ENCODE measurements around the gene GON7. TPM values are rescaled to one million over a fixed set of nuclear protein-coding genes. Genes with fewer than 3 reads are reported as not detected.

The GON7 gene
- polyA plus RNA-seq, 3 donors, result 4.8 to 24.0 (median 22.7) TPM

DNA sequence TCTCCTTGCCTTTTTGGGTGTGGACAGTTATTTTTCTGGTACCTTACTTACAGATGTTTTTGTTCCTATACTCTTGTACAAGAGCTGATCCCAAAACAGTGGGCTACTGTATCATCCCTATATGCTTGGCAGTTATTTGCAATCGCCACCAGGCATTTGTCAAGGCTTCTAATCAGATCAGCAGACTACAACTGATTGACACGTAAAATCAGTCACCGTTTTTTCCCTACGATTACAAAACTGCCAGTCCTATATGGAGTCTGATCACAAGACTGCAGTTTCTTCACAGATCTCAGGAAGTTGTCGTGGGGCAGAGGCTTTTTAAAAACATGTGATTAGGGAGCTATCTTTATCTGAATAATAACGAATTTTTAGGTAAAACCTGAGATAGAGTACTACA lies 20.4 kb downstream of the GON7 start:
- intact Hi-C loops (cut with micrococcal nuclease), result loop anchor here in 1 of 2 donors (10.0 kb wide), 1 partner anchor 72 kb away; the partner anchor contains the start of gene ITPK1
- Histone ChIP-seq H3K36me3 (replicated peaks in 1 of 2; ENCODE audit: control insufficient read depth in 1 of 2, insufficient read depth in 2 of 2, low read length in 2 of 2) (peaks cover 19 to 45% of the 10 kb centered on the region in 2 donors), H3K9me3 (replicated peaks in 1 of 2; ENCODE audit: control insufficient read depth in 1 of 2, insufficient read depth in 1 of 2, low read length in 2 of 2) (no peaks in the 10 kb centered on the region), H3K79me2 (ENCODE audit: insufficient read depth, low read length) (peaks cover 28% of the 10 kb centered on the region), H3K4me2 (replicated peaks; ENCODE audit: extremely low read depth, low read length, poor library complexity, severe bottlenecking) (no peak overlapping the region), H3K4me1 (ENCODE audit: control insufficient read depth in 1 of 2, insufficient read depth in 2 of 2, low read length in 2 of 2) (peaks cover 26 to 30% of the 10 kb centered on the region in 2 donors), H3K4me3 (replicated peaks in 1 of 3; ENCODE audit: low read depth in 2 of 3, low read length in 3 of 3) (no peak overlapping the region), H3K9ac (ENCODE audit: insufficient read depth, low read length, poor library complexity, severe bottlenecking) (no peak overlapping the region), H3K27me3 (ENCODE audit: control insufficient read depth in 2 of 2, insufficient read depth in 2 of 2, low read length in 2 of 2) (no peaks in the 10 kb centered on the region), H3K27ac (ENCODE audit: low read depth in 1 of 2, low read length in 2 of 2) (peak overlapping the region; percentile 72 to 84), H4K20me1 (ENCODE audit: insufficient read depth, low read length) (peaks cover 15% of the 10 kb centered on the region), H2AFZ (ENCODE audit: insufficient read depth, low read depth, low read length, poor library complexity, severe bottlenecking) (no peak overlapping the region)
- Mint-ChIP-seq H3K27ac (peak overlapping the region; percentile 75 to 98 (median 90)), H3K27me3 (ENCODE audit: low read depth in 3 of 3) (no peaks in the 10 kb centered on the region), H3K4me3 (peak overlapping the region in 1 of 2 donors; percentile 33), H3K36me3 (peaks cover 25 to 45% of the 10 kb centered on the region in 2 donors), H3K9me3 (no peaks in the 10 kb centered on the region), H3K4me1 (peaks cover 31% of the 10 kb centered on the region)
- WGBS (ENCODE audit: insufficient coverage), result 14% methylated on average over 2 of the region's 6 CpGs
- DNase-seq, result peak; percentile 61 to 89 (median 82)
- TF ChIP-seq, protein P1, sequence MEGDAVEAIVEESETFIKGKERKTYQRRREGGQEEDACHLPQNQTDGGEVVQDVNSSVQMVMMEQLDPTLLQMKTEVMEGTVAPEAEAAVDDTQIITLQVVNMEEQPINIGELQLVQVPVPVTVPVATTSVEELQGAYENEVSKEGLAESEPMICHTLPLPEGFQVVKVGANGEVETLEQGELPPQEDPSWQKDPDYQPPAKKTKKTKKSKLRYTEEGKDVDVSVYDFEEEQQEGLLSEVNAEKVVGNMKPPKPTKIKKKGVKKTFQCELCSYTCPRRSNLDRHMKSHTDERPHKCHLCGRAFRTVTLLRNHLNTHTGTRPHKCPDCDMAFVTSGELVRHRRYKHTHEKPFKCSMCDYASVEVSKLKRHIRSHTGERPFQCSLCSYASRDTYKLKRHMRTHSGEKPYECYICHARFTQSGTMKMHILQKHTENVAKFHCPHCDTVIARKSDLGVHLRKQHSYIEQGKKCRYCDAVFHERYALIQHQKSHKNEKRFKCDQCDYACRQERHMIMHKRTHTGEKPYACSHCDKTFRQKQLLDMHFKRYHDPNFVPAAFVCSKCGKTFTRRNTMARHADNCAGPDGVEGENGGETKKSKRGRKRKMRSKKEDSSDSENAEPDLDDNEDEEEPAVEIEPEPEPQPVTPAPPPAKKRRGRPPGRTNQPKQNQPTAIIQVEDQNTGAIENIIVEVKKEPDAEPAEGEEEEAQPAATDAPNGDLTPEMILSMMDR (IDR thresholded peaks at IDR 0.05), result no peak

GRCh38 chr14:93185349-93185720 lies 21.5 kb downstream of the GON7 start:
- Histone ChIP-seq H4K20me1 (ENCODE audit: insufficient read depth, low read length) (peaks cover 15% of the 10 kb centered on the region), H2AFZ (ENCODE audit: insufficient read depth, low read depth, low read length, poor library complexity, severe bottlenecking) (peak overlapping the region; percentile 82), H3K27me3 (ENCODE audit: control insufficient read depth in 2 of 2, insufficient read depth in 2 of 2, low read length in 2 of 2) (no peaks in the 10 kb centered on the region), H3K27ac (ENCODE audit: low read depth in 1 of 2, low read length in 2 of 2) (peak overlapping the region; percentile 84 to 100), H3K79me2 (ENCODE audit: insufficient read depth, low read length) (peaks cover 28% of the 10 kb centered on the region), H3K4me2 (replicated peaks; ENCODE audit: extremely low read depth, low read length, poor library complexity, severe bottlenecking) (peak overlapping the region; percentile 86), H3K36me3 (replicated peaks in 1 of 2; ENCODE audit: control insufficient read depth in 1 of 2, insufficient read depth in 2 of 2, low read length in 2 of 2) (peaks cover 19 to 39% of the 10 kb centered on the region in 2 donors), H3K9ac (ENCODE audit: insufficient read depth, low read length, poor library complexity, severe bottlenecking) (peak overlapping the region; percentile 94), H3K9me3 (replicated peaks in 1 of 2; ENCODE audit: control insufficient read depth in 1 of 2, insufficient read depth in 1 of 2, low read length in 2 of 2) (no peaks in the 10 kb centered on the region), H3K4me3 (replicated peaks in 1 of 3; ENCODE audit: low read depth in 2 of 3, low read length in 3 of 3) (peak overlapping the region; percentile 53 to 97 (median 86)), H3K4me1 (ENCODE audit: control insufficient read depth in 1 of 2, insufficient read depth in 2 of 2, low read length in 2 of 2) (peaks cover 26 to 30% of the 10 kb centered on the region in 2 donors)
- Mint-ChIP-seq H3K27ac (peak overlapping the region; percentile 94 to 98 (median 96)), H3K36me3 (peaks cover 25 to 40% of the 10 kb centered on the region in 2 donors), H3K27me3 (ENCODE audit: low read depth in 3 of 3) (no peaks in the 10 kb centered on the region), H3K4me3 (peak overlapping the region; percentile 87 to 91), H3K9me3 (peaks cover 0 to 3% (median 0%) of the 10 kb centered on the region in 7 donors), H3K4me1 (peaks cover 31% of the 10 kb centered on the region)
- intact Hi-C loops (cut with micrococcal nuclease), result loop anchor here (2.0 to 10.0 kb wide), 2 partner anchors 21 to 71 kb away; partner anchors contain the start of genes GON7 (in 1 of the 2), ITPK1 (in 1 of the 2) and UBR7 (in 1 of the 2)
- peak in 1 of 3 donors; percentile 28 for DNase-seq
- WGBS (ENCODE audit: insufficient coverage), result 0% methylated on average over 8 of the region's 10 CpGs
- TF ChIP-seq, protein P1 (IDR thresholded peaks at IDR 0.05), result no peak
